Right atrium auricular region (tissue), 2 donors: ENCODE results near the gene BHLHE40. TPM values are rescaled to one million over a fixed set of nuclear protein-coding genes. Genes with fewer than 3 reads are reported as not detected.

Source experiments
- DNase-seq: peaks from one replicate; pipeline ENCODE4 v3.0.0-alpha.2; 2019; ENCODE audit warnings: low spot score
- H3K27ac ChIP-seq, 2 donors: fragments of 200-600 bp; sonication (generic); 1 replicate in 1 of 2; 2 replicates in 1 of 2; pipeline ENCODE4 v1.5.1; 2016 to 2019
- H3K27me3 ChIP-seq, 2 donors: fragments of 200-600 bp; sonication (generic); one replicate each; pipeline versions ENCODE4 v1.5.1 to v1.6.0; 2017 to 2019
- H3K36me3 ChIP-seq: fragments of 200-600 bp; sonication (generic); one replicate; pipeline ENCODE4 v1.5.1; 2016
- H3K4me1 ChIP-seq, 2 donors: fragments of 200-600 bp; sonication (generic); one replicate each; pipeline versions ENCODE4 v1.5.1 to v1.6.0; 2017 to 2019
- H3K4me3 ChIP-seq, 2 donors: fragments of 200-600 bp; sonication (generic); 1 replicate in 1 of 2; 2 replicates in 1 of 2; pipeline ENCODE4 v1.5.1; 2017 to 2019; ENCODE audit warnings: mild to moderate bottlenecking in 1 of 2, moderate library complexity in 1 of 2
- H3K9me3 ChIP-seq, 2 donors: fragments of 200-600 bp; sonication (generic); one replicate each; pipeline ENCODE4 v1.5.1; 2019
- CTCF ChIP-seq, 2 donors: fragments of 200-600 bp; sonication (generic); IDR thresholded peaks; one replicate each; pipeline ENCODE4 v1.5.1; 2019; ENCODE audit warnings: antibody characterized with exemption in 2 of 2
- total RNA-seq, 2 donors: library from RNA; depleted of rRNA; stranded (reverse); fragments of >200 nt; gene quantifications; one replicate each; pipeline ENCODE4 v1.1.0, GENCODE V29; 2016

BHLHE40 gene
- 10 to 100 TPM; 32.3 to 49.5 TPM for total RNA-seq

GRCh38 chr3:4979428-4980228, at the start of gene BHLHE40:
Gene BHLHE40 (plus strand): TSS chr3:4979437. CDS start chr3:4979719, 282 bp downstream.
- Histone ChIP-seq H3K4me3 (peak within 1 kb of the TSS; percentile 87 to 92), H3K27me3 (no peaks in the 10 kb centered on the region), H3K36me3 (peaks cover 12% of the 10 kb centered on the region), H3K4me1 (peaks cover 0 to 57% of the 10 kb centered on the region in 2 donors), H3K9me3 (no peaks in the 10 kb centered on the region), H3K27ac (peak within 1 kb of the TSS; percentile 96 to 98)
- no peak for DNase-seq
- TF ChIP-seq CTCF (IDR thresholded peaks at IDR 0.05) = no peak

- H3K4me1 ChIP-seq = no peaks in the 10 kb centered on the region
- no peak overlapping the region for H3K4me3 ChIP-seq
- H3K36me3 ChIP-seq = no peaks in the 10 kb centered on the region
- no peak for DNase-seq
- no peak for TF ChIP-seq CTCF (IDR thresholded peaks at IDR 0.05)
- H3K27ac ChIP-seq = no peak overlapping the region
- H3K27me3 ChIP-seq = no peaks in the 10 kb centered on the region
- no peaks in the 10 kb centered on the region for H3K9me3 ChIP-seq
Measured at GRCh38 chr3:4930501-4930900, 48.7 kb upstream of the BHLHE40 start.

- Histone ChIP-seq H3K9me3 (no peaks in the 10 kb centered on the region), H3K27me3 (no peaks in the 10 kb centered on the region), H3K4me1 (no peaks in the 10 kb centered on the region), H3K36me3 (no peaks in the 10 kb centered on the region), H3K27ac (no peak overlapping the region), H3K4me3 (no peak overlapping the region)
- no peak for TF ChIP-seq CTCF (IDR thresholded peaks at IDR 0.05)
- no peak for DNase-seq
Measured at GRCh38 chr3:4934050-4934449, 45.2 kb upstream of the BHLHE40 start.

- no peaks in the 10 kb centered on the region for H3K36me3 ChIP-seq
- no peaks in the 10 kb centered on the region for H3K9me3 ChIP-seq
- H3K4me1 ChIP-seq = no peaks in the 10 kb centered on the region
- no peak for TF ChIP-seq CTCF (IDR thresholded peaks at IDR 0.05)
- no peak overlapping the region for H3K4me3 ChIP-seq
- no peak overlapping the region for H3K27ac ChIP-seq
- no peaks in the 10 kb centered on the region for H3K27me3 ChIP-seq
- DNase-seq = no peak
Measured at GRCh38 chr3:4935347-4935746, 43.9 kb upstream of the BHLHE40 start.

GRCh38 chr3:4936982-4937614, 42.1 kb upstream of the BHLHE40 start:
- no peak for TF ChIP-seq CTCF (IDR thresholded peaks at IDR 0.05)
- Histone ChIP-seq H3K36me3 (no peaks in the 10 kb centered on the region), H3K4me1 (no peaks in the 10 kb centered on the region), H3K9me3 (no peaks in the 10 kb centered on the region), H3K4me3 (no peak overlapping the region), H3K27me3 (no peaks in the 10 kb centered on the region), H3K27ac (no peak overlapping the region)
- DNase-seq = no peak
